Occipital lobe (tissue), 2 donors: ENCODE measurements around the gene SPPL2A. TPM values are rescaled to one million over a fixed set of nuclear protein-coding genes. Genes with fewer than 3 reads are reported as not detected.
A peak's percentile ranks its signal among the peaks of the same experiment; 100 is the strongest.
"Not testable (repeated sequence)": the region's sequence is repeated elsewhere in the genome, so short reads cannot be mapped to it uniquely, and the experiment has no call there.

Experiments
- DNase-seq: peaks from one replicate; lab custom pipeline; 2025; lab: John Stamatoyannopoulos, UW
- total RNA-seq: library from RNA; depleted of rRNA; stranded (reverse); fragments of >200 nt; gene quantifications from one replicate; pipeline ENCODE4 v1.2.3, GENCODE V29; 2014

The SPPL2A gene, protein sequence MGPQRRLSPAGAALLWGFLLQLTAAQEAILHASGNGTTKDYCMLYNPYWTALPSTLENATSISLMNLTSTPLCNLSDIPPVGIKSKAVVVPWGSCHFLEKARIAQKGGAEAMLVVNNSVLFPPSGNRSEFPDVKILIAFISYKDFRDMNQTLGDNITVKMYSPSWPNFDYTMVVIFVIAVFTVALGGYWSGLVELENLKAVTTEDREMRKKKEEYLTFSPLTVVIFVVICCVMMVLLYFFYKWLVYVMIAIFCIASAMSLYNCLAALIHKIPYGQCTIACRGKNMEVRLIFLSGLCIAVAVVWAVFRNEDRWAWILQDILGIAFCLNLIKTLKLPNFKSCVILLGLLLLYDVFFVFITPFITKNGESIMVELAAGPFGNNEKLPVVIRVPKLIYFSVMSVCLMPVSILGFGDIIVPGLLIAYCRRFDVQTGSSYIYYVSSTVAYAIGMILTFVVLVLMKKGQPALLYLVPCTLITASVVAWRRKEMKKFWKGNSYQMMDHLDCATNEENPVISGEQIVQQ
- total RNA-seq, result 36.0 TPM

DNA sequence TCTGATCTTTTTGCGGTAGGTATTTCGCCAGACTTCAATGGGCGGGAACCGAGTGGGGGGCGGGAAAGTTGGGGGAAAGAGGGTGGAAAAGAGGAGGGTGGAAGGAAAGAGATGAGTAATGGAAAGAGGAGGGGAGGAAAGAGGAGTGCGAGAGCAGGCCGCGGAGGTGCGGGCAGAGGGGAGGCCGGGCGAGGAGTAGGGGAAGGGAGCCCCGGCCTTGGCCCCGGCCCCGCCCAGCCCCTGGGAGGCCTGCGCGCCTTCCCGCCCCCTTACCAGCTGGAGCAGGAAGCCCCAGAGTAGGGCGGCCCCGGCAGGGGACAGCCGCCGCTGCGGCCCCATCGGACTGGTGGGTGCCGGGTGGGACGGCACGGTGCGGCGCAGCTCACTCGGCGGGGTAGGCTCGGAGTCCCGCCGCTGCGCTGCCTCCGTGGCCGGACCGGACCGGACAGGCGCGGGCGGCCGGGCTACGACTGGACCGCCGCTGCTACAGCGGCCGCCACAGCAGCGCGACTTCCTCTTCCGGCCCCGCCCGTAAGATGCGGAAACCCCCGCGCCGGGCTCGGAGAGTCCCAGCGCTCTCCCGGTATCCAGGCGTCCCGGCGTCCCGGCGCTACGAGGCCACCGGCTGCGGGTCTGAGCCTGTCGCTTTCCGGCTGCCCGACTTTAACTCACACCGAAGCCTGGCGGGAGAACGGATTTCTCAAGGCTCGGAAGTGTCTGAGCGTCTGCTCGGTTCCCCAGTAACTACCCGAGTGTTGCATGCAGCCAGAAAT, at the start of gene SPPL2A:
TSS of gene SPPL2A (minus strand) at position 512 of the 773 bp plus-strand sequence. CDS start at position 339, 173 bp downstream.
- peak; percentile 62 for DNase-seq

DNA sequence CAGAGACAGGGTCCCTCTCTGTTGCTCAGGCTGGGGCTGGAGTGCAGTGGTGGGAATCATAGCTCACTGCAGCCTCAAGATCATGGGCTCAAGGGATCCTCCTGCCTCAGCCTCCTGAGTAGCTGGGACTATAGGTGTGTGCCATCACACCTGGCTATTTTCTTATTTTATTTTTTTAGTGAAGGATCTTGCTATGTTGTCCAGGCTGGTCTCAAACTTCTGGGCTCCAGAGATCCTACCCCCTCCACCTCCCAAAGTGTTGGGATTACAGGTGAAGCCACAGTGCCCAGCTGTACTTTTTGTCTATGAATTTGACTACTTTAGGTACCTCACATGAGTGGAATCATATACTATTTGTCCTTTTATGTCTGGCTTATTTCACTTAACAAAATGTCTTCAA, 49.1 kb upstream of the SPPL2A start:
- DNase-seq, result no peak

DNA sequence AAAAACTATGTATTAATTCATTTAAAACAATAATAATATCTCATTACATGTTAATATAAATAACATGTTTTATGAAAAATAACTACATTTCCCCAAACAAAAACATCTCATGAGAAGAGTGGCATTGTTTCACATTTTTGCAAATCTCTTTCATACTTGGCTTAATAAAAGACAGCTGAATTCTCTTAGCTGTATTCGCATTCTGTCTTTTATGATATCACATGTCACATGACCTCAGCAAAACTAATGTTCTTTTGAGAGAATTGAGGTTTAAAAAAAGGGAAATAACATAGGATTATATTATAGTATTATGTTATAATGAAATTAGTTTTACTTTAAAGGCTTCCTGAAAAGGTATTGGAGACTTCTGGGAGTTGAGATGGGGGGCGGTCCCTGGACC, 48.4 kb upstream of the SPPL2A start:
- DNase-seq, result no peak

DNA sequence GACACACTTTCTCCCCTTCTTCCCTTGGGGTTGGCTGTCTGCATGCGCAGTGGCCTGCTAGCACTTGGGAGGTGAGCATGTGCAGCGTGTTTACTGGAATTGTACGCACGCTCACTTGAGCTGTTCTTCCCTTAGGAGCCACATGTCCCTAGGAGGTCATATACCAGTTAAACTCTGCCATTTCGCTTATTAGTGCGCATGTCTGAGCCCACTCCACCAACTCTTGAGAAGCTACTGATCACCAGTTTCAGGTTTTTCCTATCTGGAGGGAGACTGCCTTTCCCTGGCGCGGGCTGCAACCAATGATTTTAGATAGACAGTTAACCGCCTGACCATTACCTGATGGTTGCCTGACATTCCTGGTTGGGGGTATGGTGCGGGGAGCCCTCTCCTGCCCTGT, 47.6 kb upstream of the SPPL2A start:
- DNase-seq, result no peak

DNA sequence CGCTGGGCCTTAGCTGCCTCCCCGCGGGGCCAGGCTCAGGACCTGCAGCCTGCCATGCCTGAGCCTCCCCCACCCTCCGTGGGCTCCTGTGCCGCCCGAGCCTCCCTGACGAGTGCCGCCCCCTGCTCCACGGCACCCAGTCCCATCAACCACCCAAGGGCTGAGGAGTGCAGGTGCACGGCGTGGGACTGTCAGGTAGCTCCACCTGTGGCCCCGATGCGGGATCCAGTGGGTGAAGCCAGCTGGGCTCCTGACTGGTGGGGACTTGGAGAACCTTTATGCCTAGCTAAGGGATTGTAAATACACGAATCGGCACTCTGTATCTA, 46.6 kb upstream of the SPPL2A start:
- DNase-seq, result not testable (repeated sequence)

DNA sequence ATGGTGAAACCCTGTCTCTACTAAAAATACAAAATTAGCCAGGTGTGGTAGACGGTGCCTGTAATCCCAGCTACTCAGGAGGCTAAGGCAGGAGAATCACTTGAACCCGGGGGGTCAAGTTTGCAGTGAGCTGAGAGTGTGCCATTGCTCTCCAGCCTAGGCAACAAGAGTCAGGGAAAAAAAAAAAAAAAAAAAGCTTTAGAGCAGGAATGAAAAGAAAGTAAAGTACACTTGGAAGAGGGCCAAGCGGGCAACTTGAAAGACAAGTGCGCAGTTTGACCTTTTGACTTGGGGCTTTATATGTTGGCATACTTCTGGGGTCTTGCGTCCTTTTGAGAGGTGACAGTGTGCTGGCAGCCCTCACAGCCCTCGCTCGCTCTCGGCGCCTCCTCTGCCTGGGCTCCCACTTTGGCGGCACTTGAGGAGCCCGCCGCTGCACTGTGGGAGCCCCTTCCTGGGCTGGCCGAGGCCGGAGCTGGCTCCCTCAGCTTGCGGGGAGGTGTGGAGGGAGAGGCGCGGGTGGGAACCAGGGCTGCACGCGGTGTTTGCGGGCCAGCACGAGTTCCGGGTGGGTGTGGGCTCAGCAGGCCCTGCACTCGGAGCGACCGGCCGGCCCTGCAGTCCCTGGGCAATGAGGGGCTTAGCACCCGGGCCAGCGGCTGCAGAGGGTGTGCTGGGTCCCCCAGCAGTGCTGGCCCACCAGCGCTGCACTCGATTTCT, 46.1 kb upstream of the SPPL2A start:
- DNase-seq, result not testable (repeated sequence)

DNA sequence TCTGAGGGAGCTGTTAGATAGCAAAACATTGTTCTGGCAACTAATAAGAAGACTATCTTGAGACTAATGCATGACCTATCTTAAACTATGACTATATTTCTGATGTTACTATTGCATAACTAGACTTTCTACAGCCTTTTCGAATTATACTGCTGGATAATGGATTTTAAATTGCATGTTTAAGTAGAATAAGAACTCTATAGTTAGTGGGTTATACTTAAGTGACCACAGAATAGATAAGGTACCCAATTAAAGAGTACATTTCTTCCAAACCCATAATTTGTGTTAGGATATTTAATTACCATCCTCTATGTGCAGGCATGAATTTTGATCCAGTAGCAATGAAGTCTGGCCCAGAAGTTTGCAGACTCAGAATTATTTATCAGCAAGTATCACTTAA, 44.6 kb upstream of the SPPL2A start:
- no peak for DNase-seq

DNA sequence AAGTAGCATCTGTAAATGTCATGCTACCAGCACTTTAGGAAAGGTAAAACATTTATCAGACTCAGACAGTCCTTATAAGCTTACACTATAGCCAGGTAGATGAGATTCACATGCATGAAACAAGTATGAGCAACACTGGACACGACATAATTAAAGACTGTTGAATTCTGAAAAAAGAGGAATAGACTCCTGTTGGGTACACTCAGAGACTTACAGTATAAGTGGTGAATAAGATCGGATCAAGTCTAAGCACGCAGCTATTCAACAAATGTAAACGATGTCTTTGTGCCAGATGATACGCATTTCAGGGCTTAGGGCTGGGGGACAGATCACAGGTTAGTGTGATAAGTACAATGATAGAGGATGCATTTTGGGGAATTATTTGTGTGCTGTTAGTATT, 43.2 kb upstream of the SPPL2A start:
- no peak for DNase-seq

DNA sequence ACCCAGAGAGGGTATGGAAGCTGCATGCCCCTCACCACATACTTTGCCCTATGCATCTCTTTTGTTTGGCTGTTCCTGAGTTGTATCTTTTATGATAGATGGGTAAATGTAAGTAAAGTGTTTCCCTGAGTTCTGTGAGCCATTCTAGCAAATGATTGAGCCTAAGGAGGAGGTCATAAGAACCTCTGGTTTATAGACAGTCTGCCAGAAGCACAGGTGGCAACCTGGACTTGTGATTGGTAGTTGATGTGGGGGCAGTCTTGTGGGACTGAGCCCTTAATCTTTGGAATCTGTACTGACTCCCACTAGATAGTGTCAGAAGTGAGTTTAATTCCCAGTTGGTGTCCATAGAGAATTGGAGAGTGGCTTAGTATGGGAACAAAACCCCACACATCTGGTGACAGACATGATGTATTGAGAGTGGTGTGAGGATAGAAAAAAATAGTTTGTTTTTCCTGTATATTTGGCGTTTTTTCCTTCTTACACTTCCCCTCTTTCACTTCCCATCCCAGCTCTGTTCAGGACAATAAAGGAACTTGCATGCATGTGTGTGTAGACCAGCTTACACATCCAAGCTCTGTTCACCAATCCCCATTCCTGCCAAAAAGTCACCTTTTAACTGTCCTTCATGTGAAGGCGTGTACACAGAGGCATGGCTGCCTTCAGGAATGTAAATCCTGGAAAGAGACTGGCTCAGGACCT, 38.1 kb upstream of the SPPL2A start:
- no peak for DNase-seq

DNA sequence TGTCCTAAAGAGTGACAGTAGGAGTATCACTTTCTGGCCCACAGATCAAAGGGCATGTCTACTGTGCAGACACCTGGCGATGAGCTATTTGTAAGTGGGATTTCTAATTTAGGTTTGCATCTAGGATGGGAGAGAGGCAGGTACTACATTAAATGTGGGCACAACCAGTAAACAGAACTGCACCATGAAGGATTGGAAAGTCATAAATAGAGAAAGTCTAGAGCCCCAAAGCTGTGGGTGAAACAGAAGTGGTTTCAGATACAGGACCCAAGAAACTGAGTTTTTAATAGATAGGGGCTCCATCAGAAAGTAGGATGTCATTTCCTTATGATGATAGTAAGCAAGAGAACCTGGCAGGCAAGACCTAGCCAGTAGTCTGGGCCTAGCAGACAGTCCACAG, 35.2 kb upstream of the SPPL2A start:
- DNase-seq, result no peak

DNA sequence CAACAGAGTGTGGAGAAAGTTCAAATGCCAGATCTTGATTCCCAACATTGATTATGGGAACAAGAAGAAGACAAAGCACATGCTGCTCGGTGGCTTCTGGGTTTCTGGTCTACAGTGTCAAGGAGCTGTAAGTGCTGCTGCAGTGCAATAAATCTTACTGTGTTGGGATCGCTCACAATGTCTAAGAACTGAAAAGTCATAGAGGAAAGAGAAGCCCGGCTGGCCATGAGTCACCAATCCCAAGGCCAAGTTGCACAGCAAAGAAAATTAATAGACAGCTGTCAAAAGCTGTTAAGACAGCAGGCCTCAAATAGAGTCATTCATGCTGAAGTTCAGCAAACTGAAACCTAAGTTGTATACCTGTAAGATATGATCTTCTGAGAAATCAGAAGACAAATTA, 33.2 kb upstream of the SPPL2A start:
- no peak for DNase-seq

DNA sequence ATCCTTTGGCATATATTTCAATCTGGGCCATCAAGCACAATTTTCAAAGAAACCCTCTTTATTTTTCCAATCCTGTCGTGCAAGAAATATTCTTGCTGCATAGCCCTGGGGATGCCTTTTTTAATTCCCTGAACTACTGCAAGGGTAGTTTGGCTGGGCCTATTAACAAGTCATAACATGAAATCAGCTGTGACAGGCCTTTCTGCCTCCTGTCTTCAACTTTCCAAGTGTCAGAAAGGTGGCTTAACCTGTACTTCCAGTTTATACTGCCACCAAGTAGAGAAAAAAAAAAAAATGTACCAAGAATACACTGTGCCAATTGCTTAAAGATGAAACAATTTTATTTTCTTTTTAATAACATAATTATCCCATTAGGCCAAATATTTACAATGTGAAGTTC, 32.4 kb upstream of the SPPL2A start:
- no peak for DNase-seq

DNA sequence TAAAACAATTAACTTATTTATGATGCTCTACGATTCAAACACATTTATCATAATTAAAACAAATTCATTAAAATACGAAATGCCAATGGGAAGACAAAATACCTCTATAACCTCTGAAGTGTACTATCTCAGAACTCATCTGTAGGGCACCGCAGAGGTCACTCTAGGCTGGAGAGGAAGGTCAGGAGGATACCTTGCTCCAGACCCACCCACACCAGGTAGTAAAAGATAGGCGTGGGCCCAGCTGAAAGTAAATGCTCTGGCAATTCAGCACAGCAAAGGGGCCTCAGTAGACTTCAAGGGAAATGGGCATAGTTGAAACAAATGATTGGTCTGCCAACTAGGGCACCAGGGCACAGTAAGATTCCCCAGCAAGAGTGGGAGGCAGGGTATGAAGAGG, 26.0 kb upstream of the SPPL2A start:
- DNase-seq, result no peak

DNA sequence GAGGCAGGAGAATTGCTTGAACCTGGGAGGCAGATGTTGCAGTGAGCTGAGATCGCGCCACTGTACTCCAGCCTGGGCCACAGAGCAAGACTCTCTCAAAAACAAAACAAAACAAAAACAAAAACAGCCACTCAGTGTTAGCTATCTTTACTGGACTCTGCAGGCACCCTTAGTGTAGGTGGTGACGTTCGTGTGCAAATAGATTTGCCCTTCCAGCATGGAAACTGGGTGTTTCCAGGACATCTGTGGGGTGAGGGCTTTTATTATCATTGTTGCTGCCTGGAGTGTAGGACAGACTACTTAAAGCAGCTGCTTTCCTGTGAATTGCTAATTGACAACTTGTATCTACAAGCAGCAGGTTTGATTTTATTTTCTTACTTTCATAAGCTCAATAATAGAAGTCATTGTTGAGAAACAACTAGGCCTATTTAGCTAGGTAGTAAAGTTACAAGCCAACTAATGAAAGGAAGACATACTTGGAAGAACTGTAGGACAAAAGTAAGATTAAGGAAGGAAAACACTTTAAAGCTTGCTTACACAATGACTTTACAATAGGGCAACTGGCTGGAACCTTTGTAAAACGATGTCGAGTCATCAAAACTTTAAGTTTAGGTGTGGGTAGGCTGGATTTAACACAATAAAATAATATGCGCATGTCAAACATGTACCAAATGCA, 25.4 kb upstream of the SPPL2A start:
- no peak for DNase-seq

DNA sequence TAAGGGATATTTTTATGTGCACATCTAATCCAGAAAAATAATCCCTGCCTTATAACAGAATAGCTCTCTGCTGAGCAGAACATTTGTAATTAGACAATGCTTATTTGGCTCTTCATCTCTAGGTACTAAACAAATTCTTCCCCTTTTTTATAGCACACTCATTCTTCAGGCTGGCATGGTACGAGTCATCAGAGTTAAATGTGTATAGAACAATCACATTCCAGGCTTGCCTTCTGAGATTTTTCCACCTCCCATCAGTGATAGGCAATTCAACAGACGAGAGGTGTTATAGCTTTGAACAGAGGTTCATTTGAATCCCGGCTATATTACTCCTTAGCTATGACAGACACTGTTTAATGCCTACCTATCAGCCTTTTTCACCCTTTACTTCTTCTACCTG, 21.4 kb upstream of the SPPL2A start:
- no peak for DNase-seq

DNA sequence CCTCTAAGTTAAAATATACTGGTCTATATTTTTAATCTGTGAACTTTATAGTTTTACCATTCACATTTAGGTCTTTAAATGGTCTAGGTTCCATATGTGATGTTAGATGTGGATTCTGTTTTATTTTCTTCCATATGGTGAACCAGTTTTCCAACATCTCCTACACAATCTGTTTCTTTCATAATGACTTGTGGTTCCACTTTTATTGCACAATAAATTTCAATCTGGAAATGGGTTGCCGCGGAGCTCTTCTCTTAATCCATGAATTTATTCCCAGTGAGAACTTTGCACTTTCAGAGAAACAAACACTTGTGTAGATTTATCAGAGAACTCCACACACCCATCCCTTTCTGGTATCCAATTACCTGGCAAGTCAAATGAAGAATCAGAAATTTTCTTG, 20.9 kb upstream of the SPPL2A start:
- DNase-seq, result no peak

DNA sequence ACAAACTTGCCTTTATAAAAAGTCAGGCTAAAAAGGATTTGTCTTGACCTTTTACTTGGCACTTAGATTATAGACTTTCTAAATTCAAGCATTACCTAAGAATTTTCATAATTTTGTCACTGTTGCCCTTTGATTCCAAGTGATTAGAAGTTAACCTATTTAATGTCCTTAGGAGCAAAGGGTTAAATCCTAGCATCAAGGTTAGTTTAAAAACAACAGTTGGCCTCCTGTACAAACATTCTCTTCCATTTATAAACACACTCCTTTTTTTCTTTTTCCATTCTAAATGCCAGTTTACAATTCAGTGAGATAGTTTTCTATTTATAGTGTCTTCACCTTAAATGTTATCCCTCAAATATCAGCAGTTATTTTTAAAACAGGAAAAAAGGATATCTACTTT, 18.4 kb upstream of the SPPL2A start:
- no peak for DNase-seq

DNA sequence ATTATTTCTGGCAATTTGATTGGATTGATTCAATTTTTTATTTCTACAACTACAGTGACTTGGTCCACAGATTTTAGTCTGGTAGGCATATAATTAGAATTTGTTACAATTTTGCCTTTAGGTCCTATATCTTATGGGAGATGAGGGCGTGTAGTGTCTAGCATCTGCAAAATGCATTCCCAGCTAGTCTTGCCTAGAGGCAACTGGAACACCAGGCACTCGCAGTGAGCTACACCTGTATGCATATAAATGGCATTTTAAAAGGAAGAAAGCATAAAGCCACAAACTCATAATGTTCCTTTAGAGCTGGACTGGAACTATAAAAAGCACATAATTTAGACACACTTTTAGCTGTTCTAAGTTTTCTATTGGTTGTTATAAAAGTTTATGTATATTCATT, 17.9 kb upstream of the SPPL2A start:
- no peak for DNase-seq

DNA sequence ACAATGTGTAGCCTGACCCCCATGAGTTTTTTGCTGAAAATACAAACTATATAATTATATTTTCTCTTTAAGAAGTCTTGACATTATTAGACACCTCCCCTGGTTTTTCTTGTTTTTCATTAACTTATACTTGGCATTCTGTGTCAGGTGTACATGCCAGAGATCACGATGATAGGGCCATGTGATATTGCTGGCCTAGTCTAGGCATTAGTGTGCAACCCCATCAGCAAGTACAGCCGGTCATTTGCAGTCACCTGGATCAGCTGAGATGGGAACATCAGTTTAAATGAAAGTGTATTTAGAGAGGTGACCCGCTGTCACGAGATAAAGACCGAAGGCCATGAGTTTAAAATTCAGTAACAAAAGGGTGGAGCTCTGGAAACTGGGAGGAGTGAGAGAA, 12.6 kb upstream of the SPPL2A start:
- DNase-seq, result no peak

DNA sequence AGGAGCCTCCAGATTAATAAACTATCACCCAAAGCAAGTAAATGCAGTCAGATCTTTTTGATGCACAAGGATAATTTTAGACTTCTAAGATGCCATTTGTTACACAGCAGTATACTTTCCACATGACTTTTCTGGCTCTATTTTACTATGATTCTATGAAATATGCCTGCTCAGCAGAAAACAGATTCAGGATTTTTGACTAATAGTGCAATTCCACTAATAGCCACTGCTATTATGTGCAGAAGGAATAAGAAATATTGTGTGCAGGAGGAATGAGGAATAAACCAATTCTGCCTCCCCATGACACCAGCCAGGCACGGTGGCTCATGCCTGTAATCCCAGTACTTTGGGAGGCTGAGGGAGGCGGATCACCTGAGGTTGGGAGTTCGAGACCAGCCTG, 11.5 kb upstream of the SPPL2A start:
- no peak for DNase-seq

DNA sequence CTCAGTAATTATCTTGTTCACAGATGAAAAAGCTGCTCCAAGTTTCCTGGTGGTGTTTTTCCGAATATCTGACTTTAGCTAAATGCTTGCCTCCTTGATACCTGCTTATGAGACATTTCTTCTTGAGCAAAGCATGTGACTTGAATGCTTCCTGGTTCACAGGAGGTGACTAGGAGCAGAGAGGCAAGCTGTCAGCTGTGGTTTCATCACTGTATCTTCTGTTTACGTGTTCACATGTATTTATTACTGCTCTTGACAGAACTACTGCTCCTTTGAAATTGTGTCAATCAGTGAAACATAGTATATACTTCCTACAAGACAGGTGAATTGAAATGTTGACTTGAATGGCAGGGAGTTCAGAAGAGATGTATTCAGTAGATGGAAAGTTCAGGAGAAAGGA, 8.9 kb upstream of the SPPL2A start:
- no peak for DNase-seq
